Left ventricle myocardium inferior (tissue), 1 donor: ENCODE data around the gene ADAM10. TPM values are rescaled to one million over a fixed set of nuclear protein-coding genes. Genes with fewer than 3 reads are reported as not detected.

ENCODE experiments used
- DNase-seq: peaks from one replicate; pipeline ENCODE4 v3.0.0-alpha.2; 2020
- H3K27ac ChIP-seq: fragments of 200-600 bp; replicated peaks from 2 replicates; pipeline ENCODE4 v1.8.0; 2021
- H3K27me3 ChIP-seq: fragments of 200-600 bp; 2 replicates; pipeline ENCODE4 v1.8.0; 2021; ENCODE audit warnings: low read depth
- H3K36me3 ChIP-seq: fragments of 200-600 bp; 2 replicates; pipeline ENCODE4 v1.8.0; 2021
- H3K4me1 ChIP-seq: fragments of 200-600 bp; 2 replicates; pipeline ENCODE4 v1.8.0; 2021
- H3K4me3 ChIP-seq: fragments of 200-600 bp; 2 replicates; pipeline ENCODE4 v1.8.0; 2021; ENCODE audit warnings: mild to moderate bottlenecking, moderate library complexity
- H3K9me3 ChIP-seq: fragments of 200-600 bp; replicated peaks from 2 replicates; pipeline ENCODE4 v1.8.0; 2021
- intact Hi-C: fragments of 100-400 bp; cut with micrococcal nuclease; formaldehyde crosslinking; loops from one replicate; pipeline ENCODE4 v1.11.0; 2022
- total RNA-seq: library from RNA; stranded (reverse); fragmentation: NEBNext Ultra II Directional; extraction: Animal tissue kit (Norgen Biotek cat#: 25700); gene quantifications from one replicate; pipeline ENCODE4 v1.2.1, GENCODE V29; 2021
- TF ChIP-seq, protein P1 (sequence below): fragments of 200-600 bp; IDR thresholded peaks from 2 replicates; pipeline ENCODE4 v1.8.0; 2021; ENCODE audit warnings: antibody characterized with exemption, mild to moderate bottlenecking, borderline replicate concordance
- donor health status: DM: no; HTN: yes; CAD: no; lungs with severe emphysema.

Gene ADAM10
- total RNA-seq, 1 donor from 2014 or later: 74.0 TPM

DNA sequence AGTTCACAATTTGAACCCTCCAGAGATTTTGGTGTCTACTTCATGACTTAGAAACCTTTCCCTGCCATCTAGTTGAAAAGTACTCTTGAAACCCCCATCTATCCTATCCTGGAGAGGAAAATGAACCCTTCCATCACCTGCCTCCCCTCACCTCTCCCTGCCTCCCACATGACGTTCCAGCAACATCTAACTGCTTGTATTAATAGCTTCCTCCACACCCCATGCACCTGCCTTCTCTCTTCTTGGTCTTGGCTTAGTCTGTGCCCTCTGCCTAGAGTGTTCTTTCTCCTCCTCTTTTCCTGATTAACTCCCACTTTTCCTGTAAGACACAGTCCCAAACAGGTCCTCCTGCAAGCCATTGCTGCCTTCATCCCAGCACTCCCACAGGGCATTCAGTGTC lies 210.0 kb downstream of the ADAM10 start:
- Histone ChIP-seq H3K36me3 (no peaks in the 10 kb centered on the region), H3K27me3 (no peaks in the 10 kb centered on the region), H3K27ac (no peak overlapping the region), H3K4me3 (no peak overlapping the region), H3K9me3 (no peaks in the 10 kb centered on the region), H3K4me1 (no peaks in the 10 kb centered on the region)
- TF ChIP-seq, protein P1, sequence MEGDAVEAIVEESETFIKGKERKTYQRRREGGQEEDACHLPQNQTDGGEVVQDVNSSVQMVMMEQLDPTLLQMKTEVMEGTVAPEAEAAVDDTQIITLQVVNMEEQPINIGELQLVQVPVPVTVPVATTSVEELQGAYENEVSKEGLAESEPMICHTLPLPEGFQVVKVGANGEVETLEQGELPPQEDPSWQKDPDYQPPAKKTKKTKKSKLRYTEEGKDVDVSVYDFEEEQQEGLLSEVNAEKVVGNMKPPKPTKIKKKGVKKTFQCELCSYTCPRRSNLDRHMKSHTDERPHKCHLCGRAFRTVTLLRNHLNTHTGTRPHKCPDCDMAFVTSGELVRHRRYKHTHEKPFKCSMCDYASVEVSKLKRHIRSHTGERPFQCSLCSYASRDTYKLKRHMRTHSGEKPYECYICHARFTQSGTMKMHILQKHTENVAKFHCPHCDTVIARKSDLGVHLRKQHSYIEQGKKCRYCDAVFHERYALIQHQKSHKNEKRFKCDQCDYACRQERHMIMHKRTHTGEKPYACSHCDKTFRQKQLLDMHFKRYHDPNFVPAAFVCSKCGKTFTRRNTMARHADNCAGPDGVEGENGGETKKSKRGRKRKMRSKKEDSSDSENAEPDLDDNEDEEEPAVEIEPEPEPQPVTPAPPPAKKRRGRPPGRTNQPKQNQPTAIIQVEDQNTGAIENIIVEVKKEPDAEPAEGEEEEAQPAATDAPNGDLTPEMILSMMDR: no peak
- intact Hi-C loops: no loop called here
- no peak for DNase-seq

DNA sequence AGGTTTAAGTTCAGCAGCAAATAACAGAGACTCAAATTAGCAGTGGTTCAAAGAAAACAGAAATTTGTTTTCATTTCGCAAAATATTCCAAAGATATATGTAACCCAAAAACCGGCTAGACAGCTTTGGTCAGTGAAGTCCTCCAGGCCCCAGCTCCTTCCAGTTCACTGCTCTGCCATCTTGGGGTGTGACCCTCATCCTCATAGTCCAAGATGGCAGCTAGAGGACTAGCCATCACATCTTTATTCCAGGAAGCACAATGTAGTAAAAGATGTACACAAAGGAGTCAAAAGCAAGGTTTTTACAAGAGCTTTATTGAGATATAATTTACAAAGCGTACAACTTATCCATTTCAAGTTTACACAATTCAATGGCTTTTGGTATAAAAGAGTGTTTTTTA lies 210.6 kb downstream of the ADAM10 start:
- Histone ChIP-seq H3K4me3 (no peak overlapping the region), H3K27me3 (no peaks in the 10 kb centered on the region), H3K27ac (no peak overlapping the region), H3K9me3 (no peaks in the 10 kb centered on the region), H3K36me3 (no peaks in the 10 kb centered on the region), H3K4me1 (no peaks in the 10 kb centered on the region)
- intact Hi-C loops: no loop called here
- no peak for DNase-seq
- TF ChIP-seq, protein P1: no peak

Other genes with a start within 250 kb of the ADAM10 start
- 40.5 TPM for gene MINDY2, start 21.6 kb upstream of the ADAM10 start, total RNA-seq
- gene SLTM, start 184.0 kb upstream of the ADAM10 start, total RNA-seq: 47.8 TPM
- 20.3 TPM for gene RNF111, start 238.0 kb upstream of the ADAM10 start, total RNA-seq